T-helper 2 cell treated with Interferon-gamma antibody and Interleukin-4, amounts not matched to agents 100 ng/mL and 5 ng/mL, for 36 hours (primary cell): ENCODE results near the gene OR13F1. TPM values are rescaled to one million over a fixed set of nuclear protein-coding genes. Genes with fewer than 3 reads are reported as not detected.
"Not testable (repeated sequence)": the region's sequence is repeated elsewhere in the genome, so short reads cannot be mapped to it uniquely, and the experiment has no call there.

Experiments used
- intact Hi-C: fragments of 100-400 bp; cut with micrococcal nuclease; formaldehyde crosslinking; loops from one replicate; pipeline ENCODE4 v1.15.1; 2023
- total RNA-seq: library from RNA; stranded (reverse); gene quantifications from 2 replicates; pipeline ENCODE4 v1.2.3, GENCODE V29; 2022

OR13F1 gene
- not detected in 2 replicates for total RNA-seq

- intact Hi-C loops: no loop called here
Measured at GRCh38 chr9:104503963-104504362, at the start of gene OR13F1. OR13F1 (plus strand) TSS chr9:104504263; CDS start chr9:104504263, 0 bp downstream.

- intact Hi-C loops: no loop called here
Measured at GRCh38 chr9:104456831-104457230, 47.2 kb upstream of the OR13F1 start.

GRCh38 chr9:104463864-104464263 is 40.2 kb upstream of the OR13F1 start:
- intact Hi-C loops: no loop called here

- intact Hi-C loops: no loop called here
Measured at GRCh38 chr9:104468261-104468660, 35.8 kb upstream of the OR13F1 start.

- intact Hi-C loops: no loop called here
Measured at GRCh38 chr9:104482921-104483570, 21.0 kb upstream of the OR13F1 start.

- intact Hi-C loops: no loop called here
Measured at GRCh38 chr9:104485014-104485413, 19.0 kb upstream of the OR13F1 start.

- intact Hi-C loops: no loop called here
Measured at GRCh38 chr9:104494808-104495207, 9.3 kb upstream of the OR13F1 start.

GRCh38 chr9:104503440-104503839 is 623 bp upstream of the OR13F1 start:
- intact Hi-C loops: no loop called here

- intact Hi-C loops: no loop called here
Measured at GRCh38 chr9:104506565-104506964, 2.5 kb downstream of the OR13F1 start.

- intact Hi-C loops: no loop called here
Measured at GRCh38 chr9:104514901-104515300, 10.8 kb downstream of the OR13F1 start.

GRCh38 chr9:104520241-104520640 is 16.2 kb downstream of the OR13F1 start:
- intact Hi-C loops: not testable (repeated sequence)

- intact Hi-C loops: no loop called here
Measured at GRCh38 chr9:104527109-104527508, 23.0 kb downstream of the OR13F1 start, which contains the start of gene OR13C4. OR13C4 (minus strand) TSS chr9:104527209; CDS start chr9:104527209, 0 bp downstream.

- intact Hi-C loops: no loop called here
Measured at GRCh38 chr9:104536756-104537155, 32.7 kb downstream of the OR13F1 start, which contains the start of gene OR13C3. OR13C3 (minus strand) TSS chr9:104536856; CDS start chr9:104536723, 133 bp downstream.

- intact Hi-C loops: no loop called here
Measured at GRCh38 chr9:104539275-104539674, 35.2 kb downstream of the OR13F1 start.

GRCh38 chr9:104544644-104545043 is 40.6 kb downstream of the OR13F1 start:
- intact Hi-C loops: no loop called here

GRCh38 chr9:104553261-104553660 is 49.2 kb downstream of the OR13F1 start:
- intact Hi-C loops: no loop called here

Other genes with a start within 250 kb of the OR13F1 start
- not detected in 2 replicates for gene OR13C4, start 22.9 kb downstream of the OR13F1 start, total RNA-seq
- not detected in 2 replicates for gene OR13C3, start 32.6 kb downstream of the OR13F1 start, total RNA-seq
- gene OR13C8, start 64.9 kb downstream of the OR13F1 start, total RNA-seq: not detected in 2 replicates
- not detected in 2 replicates for gene OR13C5, start 95.2 kb downstream of the OR13F1 start, total RNA-seq
- gene OR13C2, start 101.4 kb downstream of the OR13F1 start, total RNA-seq: not detected in 2 replicates
- not detected in 2 replicates for gene OR13C9, start 113.9 kb downstream of the OR13F1 start, total RNA-seq
- not detected in 2 replicates for gene OR13D1, start 190.3 kb downstream of the OR13F1 start, total RNA-seq
- 19.3 and 20.1 TPM in 2 replicates for gene NIPSNAP3A, start 243.4 kb downstream of the OR13F1 start, total RNA-seq